Right lobe of liver (tissue), 6 donors: ENCODE data around the gene RSU1. TPM values are rescaled to one million over a fixed set of nuclear protein-coding genes. Genes with fewer than 3 reads are reported as not detected.

ENCODE experiments used
- ATAC-seq, 4 donors: fragments of 200-7000 bp; cut with Tn5 transposase; one replicate each; pipeline ENCODE4 v1.9.1; 2020; ENCODE audit warnings: mild to moderate bottlenecking in 4 of 4, moderate library complexity in 4 of 4
- DNase-seq, 3 donors: peaks; one replicate each; pipeline ENCODE4 v3.0.0-alpha.2; 2020
- H3K27ac ChIP-seq, 3 donors: fragments of 200-600 bp; one replicate each; pipeline ENCODE4 v1.8.0; 2022
- H3K27me3 ChIP-seq, 2 donors: fragments of 200-600 bp; one replicate each; pipeline ENCODE4 v1.8.0; 2022
- H3K36me3 ChIP-seq, 4 donors: fragments of 200-600 bp; sonication (generic) in 1 of 4; one replicate each; pipeline versions ENCODE4 v1.5.1 to v1.8.0; 2017 to 2022; ENCODE audit warnings: control low read depth in 1 of 4
- H3K4me1 ChIP-seq, 4 donors: fragments of 200-600 bp; sonication (generic) in 1 of 4; one replicate each; pipeline versions ENCODE4 v1.5.1 to v1.8.0; 2017 to 2022; ENCODE audit warnings: control low read depth in 1 of 4
- H3K4me3 ChIP-seq, 3 donors: fragments of 200-600 bp; one replicate each; pipeline ENCODE4 v1.8.0; 2022
- H3K9me3 ChIP-seq, 4 donors: fragments of 200-600 bp; sonication (generic) in 1 of 4; one replicate each; pipeline versions ENCODE4 v1.5.1 to v1.8.0; 2017 to 2022; ENCODE audit warnings: control low read depth in 1 of 4
- CTCF ChIP-seq, 4 donors: fragments of 200-600 bp in 3 of 4; fragments of 450-650 bp in 1 of 4; IDR thresholded peaks; one replicate each; pipeline versions ENCODE4 v1.5.1 to v1.8.0; 2016 to 2022; ENCODE audit warnings: antibody characterized with exemption in 4 of 4, mild to moderate bottlenecking in 2 of 4
- POLR2A ChIP-seq: fragments of 450-650 bp; IDR thresholded peaks from one replicate; pipeline ENCODE4 v1.6.1; 2017; ENCODE audit warnings: antibody characterized with exemption, mild to moderate bottlenecking
- WGBS: methylation state at CpG from one replicate; pipeline ENCODE4 v1.1.6; 2018; ENCODE audit warnings: low coverage, low lambda C conversion rate; ENCODE audit not compliant: insufficient coverage; ENCODE audit errors: missing lambda C conversion rate; 5-methylcytosine and 5-hydroxymethylcytosine counted together
- intact Hi-C, 2 donors: fragments of 100-400 bp; cut with DNase I; formaldehyde crosslinking; loops; one replicate each; pipeline versions ENCODE4 v1.11.2 to v1.14.1; 2022
- total RNA-seq, 6 experiments: library from RNA; depleted of rRNA in 2 of 6; stranded (reverse); fragments of >200 nt in 2 of 6; fragmentation: NEBNext Ultra II Directional in 3 of 6; extraction: Animal tissue kit (Norgen Biotek cat#: 25700) in 3 of 6; gene quantifications; one replicate each; pipeline versions ENCODE4 v1.1.0 to v1.2.4, GENCODE V29; 2016 to 2023
- donor health status: DM: no; HTN: yes; CAD: no.
- donor health status: DM: no; HTN: no; CAD: no.
- donor health status: DM: no; HTN: no; CAD: no.
- donor health status: DM: no; HTN: yes; CAD: no.
- donor health status: DM: no; HTN: yes; CAD: no.

Gene RSU1
- total RNA-seq, 6 experiments from 2014 or later = 24.1 to 44.5 (median 28.4) TPM

DNA sequence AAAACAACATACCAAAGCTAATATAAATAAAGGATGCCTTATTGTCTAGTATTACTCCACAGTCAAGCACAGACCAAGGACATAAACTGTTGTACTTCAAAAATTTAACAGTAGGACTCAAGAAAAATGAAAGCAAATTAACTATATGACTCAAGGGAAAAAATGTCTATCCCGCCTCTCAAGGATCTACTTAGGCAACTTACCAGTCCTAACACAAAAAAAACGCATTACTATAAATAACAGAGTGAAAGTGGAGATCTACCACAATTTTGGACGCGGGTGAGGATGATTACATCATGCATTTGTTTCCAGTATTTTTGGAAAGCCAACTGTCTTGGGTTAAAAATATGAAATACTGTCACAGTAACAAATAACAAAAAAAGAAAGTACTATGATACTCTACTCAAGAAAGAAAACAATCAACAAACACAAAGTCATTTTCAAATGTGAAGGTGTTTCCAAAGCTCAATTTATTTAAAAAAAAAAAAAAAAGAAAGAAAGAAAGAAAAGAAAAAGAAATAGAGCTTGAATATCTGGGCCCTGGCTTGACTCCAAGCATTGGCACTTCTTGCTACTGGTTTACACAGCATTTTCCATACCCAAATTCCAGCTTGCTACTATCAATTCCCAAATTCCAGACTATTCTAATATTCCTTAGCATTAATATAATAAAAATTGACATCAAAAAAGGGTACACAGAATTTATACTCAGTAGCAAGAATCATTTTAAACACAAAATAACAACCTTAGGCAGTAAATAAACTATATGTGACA is 99.4 kb downstream of the RSU1 start:
- ATAC-seq = no peak
- 49% methylated on average over 4 of the region's 4 CpGs for WGBS
- no peak overlapping the region for H3K27ac ChIP-seq
- no peak for TF ChIP-seq POLR2A
- TF ChIP-seq CTCF (IDR thresholded peaks at IDR 0.05) = no peak
- H3K4me1 ChIP-seq = no peaks in the 10 kb centered on the region
- intact Hi-C loops = no loop called here
- no peak overlapping the region for H3K4me3 ChIP-seq
- H3K27me3 ChIP-seq = no peaks in the 10 kb centered on the region
- peaks cover 0 to 6% (median 1%) of the 10 kb centered on the region in 4 donors for H3K9me3 ChIP-seq
- no peaks in the 10 kb centered on the region for H3K36me3 ChIP-seq
- no peak for DNase-seq

DNA sequence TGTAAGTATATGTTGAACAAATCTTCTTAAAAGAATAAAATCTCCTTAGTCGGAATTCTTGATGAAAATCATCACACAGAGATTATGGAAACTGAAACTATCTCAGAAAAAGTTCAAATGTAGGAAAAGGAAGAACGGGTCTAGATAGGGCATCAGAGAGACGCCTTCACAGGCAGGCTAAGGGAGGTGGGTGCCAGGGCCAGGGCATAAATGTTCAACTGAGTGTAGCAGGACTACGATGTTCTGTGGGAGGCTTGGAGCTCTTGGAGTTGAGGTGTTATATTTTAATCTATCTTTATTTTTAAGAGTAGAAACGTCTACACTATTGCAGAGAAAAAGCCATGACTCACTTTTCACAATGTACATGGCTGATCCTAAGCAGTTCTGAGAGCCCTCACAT is 101.2 kb downstream of the RSU1 start:
- H3K27me3 ChIP-seq = no peaks in the 10 kb centered on the region
- no peaks in the 10 kb centered on the region for H3K4me1 ChIP-seq
- 71% methylated on average over 4 of the region's 5 CpGs for WGBS
- H3K36me3 ChIP-seq = no peaks in the 10 kb centered on the region
- no peak overlapping the region for H3K4me3 ChIP-seq
- no peak for DNase-seq
- TF ChIP-seq CTCF (IDR thresholded peaks at IDR 0.05) (no peak), POLR2A (no peak)
- no peak overlapping the region for H3K27ac ChIP-seq
- no peak for ATAC-seq
- peaks cover 0 to 8% (median 3%) of the 10 kb centered on the region in 4 donors for H3K9me3 ChIP-seq
- intact Hi-C loops = no loop called here

- H3K36me3 ChIP-seq = no peaks in the 10 kb centered on the region
- ATAC-seq = no peak
- intact Hi-C loops = no loop called here
- no peaks in the 10 kb centered on the region for H3K27me3 ChIP-seq
- no peak overlapping the region for H3K4me3 ChIP-seq
- 94% methylated on average over 3 of the region's 3 CpGs for WGBS
- no peak for DNase-seq
- H3K27ac ChIP-seq = no peak overlapping the region
- peaks cover 0 to 8% (median 3%) of the 10 kb centered on the region in 4 donors for H3K9me3 ChIP-seq
- TF ChIP-seq CTCF (IDR thresholded peaks at IDR 0.05) (no peak), POLR2A (no peak)
- no peaks in the 10 kb centered on the region for H3K4me1 ChIP-seq
Measured at GRCh38 chr10:16713290-16713689, 103.9 kb downstream of the RSU1 start.

DNA sequence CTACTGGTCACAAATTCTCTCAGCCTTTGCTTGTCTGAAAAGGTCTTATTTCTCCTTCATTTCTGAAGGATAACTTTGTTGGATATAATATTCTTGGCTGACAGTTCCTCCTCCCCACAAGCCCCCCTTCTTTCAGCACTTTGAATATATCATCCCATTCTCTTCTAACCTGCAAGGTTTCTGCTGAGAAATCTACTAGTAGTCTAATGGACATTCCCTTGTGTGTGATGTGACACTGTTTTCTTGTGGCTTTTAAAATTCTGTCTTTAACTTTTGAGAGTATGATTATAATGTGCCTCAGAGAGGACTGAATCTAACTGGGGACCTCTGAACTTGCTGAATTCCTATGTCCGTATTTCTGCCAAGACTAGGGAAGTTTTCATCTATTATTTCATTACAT is 104.3 kb downstream of the RSU1 start:
- intact Hi-C loops = no loop called here
- Histone ChIP-seq H3K27me3 (no peaks in the 10 kb centered on the region), H3K27ac (no peak overlapping the region), H3K4me1 (no peaks in the 10 kb centered on the region), H3K36me3 (no peaks in the 10 kb centered on the region), H3K4me3 (no peak overlapping the region), H3K9me3 (peaks cover 0 to 8% (median 3%) of the 10 kb centered on the region in 4 donors)
- no peak for DNase-seq
- WGBS = 100% methylated on average over 1 of the region's 1 CpG
- ATAC-seq = no peak
- TF ChIP-seq CTCF (IDR thresholded peaks at IDR 0.05) (no peak), POLR2A (no peak)
